Vagina (tissue), 2 donors: Measurements from ENCODE around the gene UBAP1.

Experiments used
- POLR2A ChIP-seq, 2 donors: fragments of 450-650 bp; IDR thresholded peaks; one replicate each; pipeline ENCODE4 v1.6.1; 2017; ENCODE audit warnings: antibody characterized with exemption in 2 of 2, mild to moderate bottlenecking in 2 of 2, moderate library complexity in 2 of 2
- POLR2AphosphoS5 ChIP-seq, 2 donors: sonication (generic); formaldehyde crosslinking; IDR thresholded peaks; one replicate each; pipeline ENCODE4 v1.9.0; 2017; ENCODE audit warnings: antibody characterized with exemption in 2 of 2, mild to moderate bottlenecking in 2 of 2, low read depth in 1 of 2; ENCODE audit not compliant: insufficient read depth in 1 of 2
- TF ChIP-seq, protein P1 (sequence below), 3 experiments: fragments of 450-650 bp in 2 of 3; fragments of 200-600 bp in 1 of 3; sonication (generic) in 1 of 3; IDR thresholded peaks; one replicate each; pipeline ENCODE4 v1.5.1; 2017 to 2019; ENCODE audit warnings: antibody characterized with exemption in 3 of 3, mild to moderate bottlenecking in 2 of 3, moderate library complexity in 2 of 3

DNA sequence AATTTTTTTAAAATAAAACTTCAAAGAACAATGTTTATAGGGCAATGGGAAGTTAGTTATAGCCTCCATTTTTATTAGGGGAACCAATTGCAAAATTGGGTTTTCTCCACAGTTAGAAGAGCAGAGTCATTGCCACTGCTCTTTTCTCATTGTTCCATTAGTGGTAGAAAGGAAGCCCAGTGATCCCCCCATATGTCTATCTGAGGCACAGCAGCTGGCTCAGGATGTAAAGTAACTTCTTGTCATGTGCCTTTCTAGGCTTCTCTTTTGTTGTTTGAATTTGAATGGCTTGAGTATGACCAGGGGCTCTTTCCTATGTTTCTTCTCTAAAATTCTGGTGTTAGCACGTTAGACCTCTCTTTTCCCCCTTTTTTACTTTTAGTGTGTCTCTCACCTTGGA is 61.2 kb downstream of the UBAP1 start:
- TF ChIP-seq POLR2AphosphoS5 (IDR thresholded peaks at IDR 0.05; ENCODE audit: insufficient read depth in 1 of 2, low read depth in 1 of 2) = no peak
- TF ChIP-seq, protein P1, sequence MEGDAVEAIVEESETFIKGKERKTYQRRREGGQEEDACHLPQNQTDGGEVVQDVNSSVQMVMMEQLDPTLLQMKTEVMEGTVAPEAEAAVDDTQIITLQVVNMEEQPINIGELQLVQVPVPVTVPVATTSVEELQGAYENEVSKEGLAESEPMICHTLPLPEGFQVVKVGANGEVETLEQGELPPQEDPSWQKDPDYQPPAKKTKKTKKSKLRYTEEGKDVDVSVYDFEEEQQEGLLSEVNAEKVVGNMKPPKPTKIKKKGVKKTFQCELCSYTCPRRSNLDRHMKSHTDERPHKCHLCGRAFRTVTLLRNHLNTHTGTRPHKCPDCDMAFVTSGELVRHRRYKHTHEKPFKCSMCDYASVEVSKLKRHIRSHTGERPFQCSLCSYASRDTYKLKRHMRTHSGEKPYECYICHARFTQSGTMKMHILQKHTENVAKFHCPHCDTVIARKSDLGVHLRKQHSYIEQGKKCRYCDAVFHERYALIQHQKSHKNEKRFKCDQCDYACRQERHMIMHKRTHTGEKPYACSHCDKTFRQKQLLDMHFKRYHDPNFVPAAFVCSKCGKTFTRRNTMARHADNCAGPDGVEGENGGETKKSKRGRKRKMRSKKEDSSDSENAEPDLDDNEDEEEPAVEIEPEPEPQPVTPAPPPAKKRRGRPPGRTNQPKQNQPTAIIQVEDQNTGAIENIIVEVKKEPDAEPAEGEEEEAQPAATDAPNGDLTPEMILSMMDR (IDR thresholded peaks at IDR 0.05) = no peak
- TF ChIP-seq POLR2A (IDR thresholded peaks at IDR 0.05) = no peak
